CD4-positive, alpha-beta T cell (primary cell): ENCODE data around the gene MTUS2. TPM values are rescaled to one million over a fixed set of nuclear protein-coding genes. Genes with fewer than 3 reads are reported as not detected.

Experiments
- ATAC-seq: fragments of 200-7000 bp; cut with Tn5 transposase; one replicate; pipeline ENCODE4 v1.10.0; 2022; ENCODE audit warnings: mild to moderate bottlenecking; ENCODE audit not compliant: poor library complexity
- CTCF ChIA-PET: fragments of 350-600 bp; sonication (Branson Sonifier 250); formaldehyde crosslinking; loops from one replicate; lab custom pipeline; 2021; ENCODE audit warnings: antibody characterized with exemption, inconsistent platforms; lab: Charles Lee
- POLR2A ChIA-PET: fragments of 350-600 bp; sonication (Branson Sonifier 250); formaldehyde crosslinking; loops from one replicate; lab custom pipeline; 2021; ENCODE audit warnings: antibody characterized with exemption, inconsistent platforms; lab: Charles Lee
- DNase-seq, 14 experiments: peaks; one replicate each; pipeline ENCODE4 v3.0.0-alpha.2; 2013 to 2020; ENCODE audit warnings: mixed read lengths in 2 of 14
- H3K27ac ChIP-seq, 2 donors: one replicate each; pipeline versions ENCODE4 v1.5.1 to v1.7.0; 2013; ENCODE audit warnings: low read length in 2 of 2, low read depth in 1 of 2, mild to moderate bottlenecking in 1 of 2
- H3K27me3 ChIP-seq, 2 experiments: 1 replicate in 1 of 2; 2 replicates in 1 of 2; pipeline versions ENCODE4 v1.6.1 to v1.7.0; 2013; ENCODE audit warnings: low read length in 2 of 2, control low read depth in 1 of 2, mild to moderate bottlenecking in 1 of 2, moderate library complexity in 1 of 2; ENCODE audit not compliant: insufficient read depth in 2 of 2, control insufficient read depth in 1 of 2
- H3K36me3 ChIP-seq: one replicate; pipeline ENCODE4 v1.6.1; 2013; ENCODE audit warnings: low read length, control low read depth; ENCODE audit not compliant: insufficient read depth
- H3K4me1 ChIP-seq: one replicate; pipeline ENCODE4 v1.6.1; 2013; ENCODE audit warnings: low read length, control low read depth; ENCODE audit not compliant: insufficient read depth
- H3K4me3 ChIP-seq: one replicate; pipeline ENCODE4 v1.5.1; 2013; ENCODE audit warnings: mild to moderate bottlenecking, low read length, moderate library complexity
- H3K9me3 ChIP-seq, 2 experiments: 1 replicate in 1 of 2; 2 replicates in 1 of 2; pipeline versions ENCODE4 v1.6.1 to v1.7.0; 2013; ENCODE audit warnings: low read length in 2 of 2, mild to moderate bottlenecking in 2 of 2, control low read depth in 1 of 2, moderate library complexity in 1 of 2; ENCODE audit not compliant: control insufficient read depth in 1 of 2, insufficient read depth in 1 of 2
- H3K27ac Mint-ChIP-seq: one replicate; pipeline ENCODE4 v1.8.0; 2020; ENCODE audit warnings: mixed read lengths
- H3K27me3 Mint-ChIP-seq: one replicate; pipeline ENCODE4 v1.8.0; 2021; ENCODE audit warnings: mixed read lengths
- H3K36me3 Mint-ChIP-seq: one replicate; pipeline ENCODE4 v1.8.0; 2021; ENCODE audit warnings: low read depth, mixed read lengths
- H3K4me1 Mint-ChIP-seq: one replicate; pipeline ENCODE4 v1.8.0; 2021; ENCODE audit warnings: low read depth, mixed read lengths
- H3K4me3 Mint-ChIP-seq: one replicate; pipeline ENCODE4 v1.8.0; 2020; ENCODE audit warnings: mild to moderate bottlenecking, mixed read lengths
- H3K9me3 Mint-ChIP-seq: one replicate; pipeline ENCODE4 v1.8.0; 2020; ENCODE audit warnings: mixed read lengths
- intact Hi-C, 2 experiments: fragments of 100-400 bp; cut with DNase I in 1 of 2; cut with micrococcal nuclease in 1 of 2; formaldehyde crosslinking; loops; one replicate each; pipeline versions ENCODE4 v1.15.1 to v1.9.0; 2023 to 2025; cut with DNase I, micrococcal nuclease
- total RNA-seq, 174 experiments: library from RNA in 2 of 174; stranded (reverse) in 2 of 174; gene quantifications; one replicate each; pipeline ENCODE4 v1.2.3 and lab custom pipeline; 2021 to 2026
- TF ChIP-seq, protein P1 (sequence below): fragments of 200-600 bp; IDR thresholded peaks from one replicate; pipeline ENCODE4 v1.8.0; 2022; ENCODE audit warnings: antibody characterized with exemption, mild to moderate bottlenecking

Gene MTUS2
- total RNA-seq, 2 experiments from 2014 or later = 0.38 to 0.81 TPM

DNA sequence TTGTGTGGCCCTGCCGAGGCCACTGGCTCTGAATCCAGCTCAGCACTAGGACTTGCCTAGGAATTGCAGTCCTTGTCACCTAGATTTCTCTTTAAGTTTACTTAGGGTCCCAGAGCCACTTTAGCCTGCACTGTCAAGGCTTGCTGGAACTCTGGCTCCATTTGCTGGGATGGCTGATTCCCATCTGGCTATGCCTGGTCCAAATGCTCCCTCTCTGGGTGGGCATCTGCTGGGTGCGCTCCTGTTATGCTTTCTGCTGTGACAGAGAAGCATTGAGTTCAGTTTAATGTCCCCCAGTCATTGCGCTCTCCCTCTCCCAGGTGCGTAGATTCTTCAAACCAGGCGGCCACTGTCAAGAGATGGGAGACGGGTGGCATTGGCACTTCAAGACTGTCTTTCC is 102.2 kb downstream of the MTUS2 start:
- TF ChIP-seq, protein P1, sequence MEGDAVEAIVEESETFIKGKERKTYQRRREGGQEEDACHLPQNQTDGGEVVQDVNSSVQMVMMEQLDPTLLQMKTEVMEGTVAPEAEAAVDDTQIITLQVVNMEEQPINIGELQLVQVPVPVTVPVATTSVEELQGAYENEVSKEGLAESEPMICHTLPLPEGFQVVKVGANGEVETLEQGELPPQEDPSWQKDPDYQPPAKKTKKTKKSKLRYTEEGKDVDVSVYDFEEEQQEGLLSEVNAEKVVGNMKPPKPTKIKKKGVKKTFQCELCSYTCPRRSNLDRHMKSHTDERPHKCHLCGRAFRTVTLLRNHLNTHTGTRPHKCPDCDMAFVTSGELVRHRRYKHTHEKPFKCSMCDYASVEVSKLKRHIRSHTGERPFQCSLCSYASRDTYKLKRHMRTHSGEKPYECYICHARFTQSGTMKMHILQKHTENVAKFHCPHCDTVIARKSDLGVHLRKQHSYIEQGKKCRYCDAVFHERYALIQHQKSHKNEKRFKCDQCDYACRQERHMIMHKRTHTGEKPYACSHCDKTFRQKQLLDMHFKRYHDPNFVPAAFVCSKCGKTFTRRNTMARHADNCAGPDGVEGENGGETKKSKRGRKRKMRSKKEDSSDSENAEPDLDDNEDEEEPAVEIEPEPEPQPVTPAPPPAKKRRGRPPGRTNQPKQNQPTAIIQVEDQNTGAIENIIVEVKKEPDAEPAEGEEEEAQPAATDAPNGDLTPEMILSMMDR = no peak
- intact Hi-C loops = no loop called here
- no peaks in the 10 kb centered on the region for H3K4me1 Mint-ChIP-seq
- no peaks in the 10 kb centered on the region for H3K9me3 Mint-ChIP-seq
- H3K27ac Mint-ChIP-seq = no peak overlapping the region
- H3K4me1 ChIP-seq = no peaks in the 10 kb centered on the region
- H3K27me3 Mint-ChIP-seq = no peaks in the 10 kb centered on the region
- H3K36me3 Mint-ChIP-seq = no peaks in the 10 kb centered on the region
- no peaks in the 10 kb centered on the region for H3K36me3 ChIP-seq
- ChIA-PET CTCF (no interaction called here), POLR2A (no interaction called here)
- H3K27me3 ChIP-seq = no peaks in the 10 kb centered on the region
- DNase-seq (no peak), ATAC-seq (no peak)
- no peak overlapping the region for H3K4me3 ChIP-seq
- peaks cover 0 to 23% of the 10 kb centered on the region in 2 experiments for H3K9me3 ChIP-seq
- no peak overlapping the region for H3K4me3 Mint-ChIP-seq
- no peak overlapping the region for H3K27ac ChIP-seq

DNA sequence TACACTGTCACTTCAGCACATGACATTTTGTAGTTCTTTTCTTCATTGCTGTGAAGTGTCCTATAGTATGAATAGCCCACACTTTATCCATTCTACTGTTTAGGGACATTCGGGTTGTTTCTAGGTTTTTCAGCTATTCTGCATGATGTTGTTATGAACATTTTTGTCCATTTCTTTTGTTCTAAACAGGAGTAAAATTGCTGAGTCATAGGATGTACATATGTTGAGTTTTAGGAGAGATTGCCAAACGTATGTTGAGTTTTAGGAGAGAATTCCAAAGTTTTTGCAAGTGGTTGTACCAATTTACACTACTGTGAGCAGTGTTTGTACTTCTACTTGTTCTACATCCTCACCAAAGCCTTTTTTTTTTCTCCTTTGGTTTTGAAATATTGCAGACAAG is 115.0 kb downstream of the MTUS2 start:
- ChIA-PET POLR2A (no interaction called here), CTCF (interaction anchor here (0.7 kb wide), 1 partner anchor 16 kb away, joined by 3 read pairs; no protein-coding TSS in a partner anchor)
- no peaks in the 10 kb centered on the region for H3K27me3 ChIP-seq
- no peaks in the 10 kb centered on the region for H3K9me3 ChIP-seq
- H3K4me3 ChIP-seq = no peak overlapping the region
- no peak overlapping the region for H3K27ac ChIP-seq
- H3K36me3 Mint-ChIP-seq = no peaks in the 10 kb centered on the region
- no peak overlapping the region for H3K4me3 Mint-ChIP-seq
- ATAC-seq (no peak), DNase-seq (no peak)
- H3K4me1 Mint-ChIP-seq = no peaks in the 10 kb centered on the region
- intact Hi-C loops = no loop called here
- H3K36me3 ChIP-seq = no peaks in the 10 kb centered on the region
- no peaks in the 10 kb centered on the region for H3K9me3 Mint-ChIP-seq
- H3K27ac Mint-ChIP-seq = no peak overlapping the region
- TF ChIP-seq, protein P1 = no peak
- H3K27me3 Mint-ChIP-seq = peaks cover 11% of the 10 kb centered on the region
- H3K4me1 ChIP-seq = no peaks in the 10 kb centered on the region

DNA sequence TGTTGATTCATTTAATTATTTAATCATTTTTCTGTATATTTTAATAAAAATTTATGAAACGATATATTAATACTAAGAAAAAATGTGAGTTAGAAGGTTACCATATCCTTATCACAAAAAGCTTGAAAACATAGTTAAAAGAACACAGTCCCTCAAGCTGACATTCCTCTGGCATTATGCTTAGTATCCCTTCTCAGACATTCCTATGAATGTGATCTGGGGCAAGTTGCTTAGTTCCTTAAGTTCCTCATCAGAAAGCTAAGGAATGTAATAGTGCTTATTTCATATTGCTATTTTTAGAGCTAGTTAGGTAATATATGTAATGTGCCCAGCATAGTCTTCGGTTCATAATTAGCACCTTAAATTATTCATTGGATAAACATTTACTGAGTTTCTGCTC is 122.8 kb downstream of the MTUS2 start:
- Histone ChIP-seq H3K27ac (no peak overlapping the region), H3K4me3 (no peak overlapping the region), H3K4me1 (no peaks in the 10 kb centered on the region), H3K9me3 (peaks cover 0 to 4% of the 10 kb centered on the region in 2 experiments), H3K27me3 (no peaks in the 10 kb centered on the region), H3K36me3 (no peaks in the 10 kb centered on the region)
- Mint-ChIP-seq H3K27me3 (peaks cover 15% of the 10 kb centered on the region), H3K9me3 (no peaks in the 10 kb centered on the region), H3K36me3 (no peaks in the 10 kb centered on the region), H3K4me3 (no peak overlapping the region), H3K4me1 (no peaks in the 10 kb centered on the region), H3K27ac (no peak overlapping the region)
- ChIA-PET CTCF (interaction anchor here (1.4 kb wide), 1 partner anchor 9 kb away, joined by 4 read pairs; no protein-coding TSS in a partner anchor), POLR2A (no interaction called here)
- intact Hi-C loops = no loop called here
- TF ChIP-seq, protein P1 = no peak
- no peak for ATAC-seq
- no peak for DNase-seq
